Measurements from ENCODE around the gene PCDHB9. TPM values are rescaled to one million over a fixed set of nuclear protein-coding genes. Genes with fewer than 3 reads are reported as not detected.
"Not testable (repeated sequence)": the region's sequence is repeated elsewhere in the genome, so short reads cannot be mapped to it uniquely, and the experiment has no call there.

PCDHB9 gene
- total RNA-seq, 1 donor from 2014 or later: 0.13 TPM

DNA sequence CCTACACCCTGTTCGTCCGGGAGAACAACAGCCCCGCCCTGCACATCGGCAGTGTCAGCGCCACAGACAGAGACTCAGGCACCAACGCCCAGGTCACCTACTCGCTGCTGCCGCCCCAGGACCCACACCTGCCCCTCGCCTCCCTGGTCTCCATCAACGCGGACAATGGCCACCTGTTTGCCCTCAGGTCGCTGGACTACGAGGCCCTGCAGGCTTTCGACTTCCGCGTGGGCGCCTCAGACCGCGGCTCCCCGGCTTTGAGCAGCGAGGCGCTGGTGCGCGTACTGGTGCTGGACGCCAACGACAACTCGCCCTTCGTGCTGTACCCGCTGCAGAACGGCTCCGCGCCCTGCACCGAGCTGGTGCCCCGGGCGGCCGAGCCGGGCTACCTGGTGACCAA, 1.7 kb downstream of the PCDHB9 start:
- not testable (repeated sequence) for DNase-seq (ENCODE audit: low read depth in 2 of 2)

GRCh38 chr5:141189131-141189530, 2.2 kb downstream of the PCDHB9 start:
- not testable (repeated sequence) for DNase-seq (ENCODE audit: low read depth in 2 of 2)

GRCh38 chr5:141192110-141192725, 5.3 kb downstream of the PCDHB9 start, which contains the start of gene PCDHB10:
Gene PCDHB10 (plus strand): TSS chr5:141192353. CDS start chr5:141192553, 200 bp downstream.
- peak in 1 of 2 donors; percentile 35 for DNase-seq (ENCODE audit: low read depth in 2 of 2)

GRCh38 chr5:141194332-141194731, 7.4 kb downstream of the PCDHB9 start:
- DNase-seq (ENCODE audit: low read depth in 2 of 2): not testable (repeated sequence)

DNA sequence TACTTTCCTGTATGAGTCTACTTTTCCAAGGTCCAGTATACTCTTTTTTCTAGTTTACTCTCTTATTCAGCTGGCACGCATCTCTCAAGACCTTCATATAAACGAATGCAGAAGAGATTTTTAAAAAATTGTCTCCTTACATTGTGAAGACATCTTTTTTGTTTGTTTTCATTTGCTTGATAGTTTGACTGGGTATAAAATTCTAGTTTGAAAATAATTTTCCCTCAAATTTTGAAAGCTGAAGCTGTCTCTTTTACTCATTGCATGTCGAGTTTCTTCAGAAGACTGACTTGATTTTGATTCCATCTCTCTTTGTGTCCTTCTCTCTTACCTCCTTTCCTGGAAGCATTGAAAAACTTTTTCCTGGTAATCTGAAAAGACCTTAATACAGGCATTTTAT, 9.4 kb downstream of the PCDHB9 start:
- DNase-seq (ENCODE audit: low read depth in 2 of 2): no peak

DNA sequence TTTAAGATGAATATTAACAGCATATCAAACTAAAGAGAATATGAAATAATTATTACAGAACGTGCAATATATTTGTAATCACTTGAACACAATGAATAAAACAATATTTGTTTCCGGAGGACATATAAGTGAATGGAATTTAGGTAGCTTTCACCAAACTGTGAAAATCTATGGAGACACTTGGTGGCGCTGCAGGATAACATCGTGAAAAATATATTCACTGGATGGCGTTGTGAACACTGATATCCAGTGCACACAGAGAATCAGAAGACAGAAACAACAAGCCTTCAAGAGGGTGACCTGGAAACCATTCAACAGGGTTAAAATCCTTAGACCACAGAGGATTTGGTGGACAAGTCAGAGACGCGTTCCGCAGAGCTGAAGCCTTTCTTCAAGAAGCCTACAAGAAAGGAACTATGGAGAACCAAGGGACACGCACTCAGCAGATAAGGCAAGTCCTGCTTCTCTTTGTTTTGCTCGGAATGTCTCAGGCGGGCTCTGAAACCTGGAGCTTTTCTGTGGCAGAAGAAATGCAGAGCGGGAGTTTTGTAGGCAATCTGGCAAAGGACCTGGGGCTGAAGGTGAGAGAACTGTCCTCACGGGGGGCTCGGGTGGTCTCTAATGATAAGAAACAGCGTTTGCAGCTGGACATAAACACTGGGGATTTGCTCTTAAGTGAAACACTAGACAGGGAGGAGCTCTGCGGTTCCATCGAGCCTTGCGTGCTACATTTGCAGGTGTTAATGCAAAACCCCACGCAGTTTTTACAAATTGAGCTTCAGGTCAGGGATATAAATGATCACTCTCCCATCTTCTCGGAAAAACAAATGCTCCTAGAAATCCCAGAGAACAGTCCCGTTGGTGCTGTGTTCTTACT, 12.6 kb downstream of the PCDHB9 start, which contains the start of gene PCDHB11:
PCDHB11 (plus strand) TSS at position 269 of the 877 bp plus-strand sequence; CDS start at position 417, 148 bp downstream.
- peak in 1 of 2 donors; percentile 5 for DNase-seq (ENCODE audit: low read depth in 2 of 2)

DNA sequence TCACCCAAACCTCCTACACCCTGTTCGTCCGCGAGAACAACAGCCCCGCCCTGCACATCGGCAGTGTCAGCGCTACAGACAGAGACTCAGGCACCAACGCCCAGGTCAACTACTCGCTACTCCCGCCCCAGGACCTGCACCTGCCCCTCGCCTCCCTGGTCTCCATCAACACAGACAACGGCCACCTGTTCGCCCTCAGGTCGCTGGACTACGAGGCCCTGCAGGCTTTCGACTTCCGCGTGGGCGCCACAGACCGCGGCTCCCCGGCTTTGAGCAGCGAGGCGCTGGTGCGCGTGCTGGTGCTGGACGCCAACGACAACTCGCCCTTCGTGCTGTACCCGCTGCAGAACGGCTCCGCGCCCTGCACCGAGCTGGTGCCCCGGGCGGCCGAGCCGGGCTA, 14.2 kb downstream of the PCDHB9 start:
- DNase-seq (ENCODE audit: low read depth in 2 of 2): not testable (repeated sequence)

DNA sequence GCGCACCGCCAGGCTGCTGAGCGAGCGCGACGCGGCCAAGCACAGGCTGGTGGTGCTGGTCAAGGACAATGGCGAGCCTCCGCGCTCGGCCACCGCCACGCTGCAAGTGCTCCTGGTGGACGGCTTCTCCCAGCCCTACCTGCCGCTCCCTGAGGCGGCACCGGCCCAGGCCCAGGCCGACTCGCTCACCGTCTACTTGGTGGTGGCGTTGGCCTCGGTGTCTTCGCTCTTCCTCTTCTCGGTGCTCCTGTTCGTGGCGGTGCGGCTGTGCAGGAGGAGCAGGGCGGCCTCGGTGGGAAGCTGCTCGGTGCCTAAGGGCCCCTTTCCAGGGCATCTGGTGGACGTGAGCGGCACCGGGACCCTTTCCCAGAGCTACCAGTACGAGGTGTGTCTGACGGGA, 14.7 kb downstream of the PCDHB9 start:
- DNase-seq (ENCODE audit: low read depth in 2 of 2): not testable (repeated sequence)

- DNase-seq (ENCODE audit: low read depth in 2 of 2): peak in 1 of 2 donors; percentile 27
Measured at GRCh38 chr5:141208478-141208877, 21.5 kb downstream of the PCDHB9 start, which contains the start of gene PCDHB12. Gene PCDHB12 (plus strand): TSS chr5:141208719. CDS start chr5:141208908, 189 bp downstream.

DNA sequence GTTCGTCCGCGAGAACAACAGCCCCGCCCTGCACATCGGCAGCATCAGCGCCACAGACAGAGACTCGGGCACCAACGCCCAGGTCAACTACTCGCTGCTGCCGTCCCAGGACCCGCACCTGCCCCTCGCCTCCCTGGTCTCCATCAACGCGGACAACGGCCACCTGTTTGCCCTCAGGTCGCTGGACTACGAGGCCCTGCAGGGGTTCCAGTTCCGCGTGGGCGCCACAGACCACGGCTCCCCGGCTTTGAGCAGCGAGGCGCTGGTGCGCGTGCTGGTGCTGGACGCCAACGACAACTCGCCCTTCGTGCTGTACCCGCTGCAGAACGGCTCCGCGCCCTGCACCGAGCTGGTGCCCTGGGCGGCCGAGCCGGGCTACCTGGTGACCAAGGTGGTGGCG, 23.3 kb downstream of the PCDHB9 start:
- DNase-seq (ENCODE audit: low read depth in 2 of 2): not testable (repeated sequence)

DNA sequence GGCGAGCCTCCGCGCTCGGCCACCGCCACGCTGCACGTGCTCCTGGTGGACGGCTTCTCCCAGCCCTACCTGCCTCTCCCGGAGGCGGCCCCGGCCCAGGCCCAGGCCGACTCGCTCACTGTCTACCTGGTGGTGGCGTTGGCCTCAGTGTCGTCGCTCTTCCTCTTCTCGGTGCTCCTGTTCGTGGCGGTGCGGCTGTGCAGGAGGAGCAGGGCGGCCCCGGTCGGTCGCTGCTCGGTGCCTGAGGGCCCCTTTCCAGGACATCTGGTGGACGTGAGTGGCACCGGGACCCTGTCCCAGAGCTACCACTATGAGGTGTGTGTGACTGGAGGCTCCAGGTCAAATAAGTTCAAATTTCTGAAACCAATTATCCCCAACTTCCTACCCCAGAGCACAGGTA, 23.9 kb downstream of the PCDHB9 start:
- not testable (repeated sequence) for DNase-seq (ENCODE audit: low read depth in 2 of 2)

DNA sequence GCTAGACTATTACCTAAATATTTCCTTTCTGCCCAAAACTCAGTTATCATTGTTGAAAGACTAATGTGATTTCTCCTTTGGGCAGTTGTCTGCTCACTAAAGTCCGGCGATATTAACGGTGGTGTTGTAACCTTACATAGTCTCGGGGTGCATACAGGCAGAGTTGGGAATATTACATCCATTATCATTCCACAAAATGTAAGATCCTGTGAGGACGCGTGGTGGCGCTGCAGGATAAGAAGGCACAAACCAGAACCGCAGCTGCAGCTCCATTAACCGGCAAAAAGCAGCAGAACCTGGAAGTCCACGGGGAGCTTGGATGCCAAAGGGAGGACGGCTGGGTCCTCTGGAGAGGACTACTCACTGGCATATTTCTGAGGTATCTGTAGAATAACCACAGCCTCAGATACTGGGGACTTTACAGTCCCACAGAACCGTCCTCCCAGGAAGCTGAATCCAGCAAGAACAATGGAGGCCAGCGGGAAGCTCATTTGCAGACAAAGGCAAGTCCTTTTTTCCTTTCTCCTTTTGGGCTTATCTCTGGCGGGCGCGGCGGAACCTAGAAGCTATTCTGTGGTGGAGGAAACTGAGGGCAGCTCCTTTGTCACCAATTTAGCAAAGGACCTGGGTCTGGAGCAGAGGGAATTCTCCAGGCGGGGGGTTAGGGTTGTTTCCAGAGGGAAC, 26.8 kb downstream of the PCDHB9 start, which contains the start of gene PCDHB13:
PCDHB13 (plus strand) TSS at position 264 of the 684 bp plus-strand sequence; CDS start at position 469, 205 bp downstream.
- peak; percentile 57 to 73 for DNase-seq (ENCODE audit: low read depth in 2 of 2)

- not testable (repeated sequence) for DNase-seq (ENCODE audit: low read depth in 2 of 2)
Measured at GRCh38 chr5:141214583-141214982, 27.6 kb downstream of the PCDHB9 start.

- not testable (repeated sequence) for DNase-seq (ENCODE audit: low read depth in 2 of 2)
Measured at GRCh38 chr5:141215504-141215903, 28.5 kb downstream of the PCDHB9 start.

DNA sequence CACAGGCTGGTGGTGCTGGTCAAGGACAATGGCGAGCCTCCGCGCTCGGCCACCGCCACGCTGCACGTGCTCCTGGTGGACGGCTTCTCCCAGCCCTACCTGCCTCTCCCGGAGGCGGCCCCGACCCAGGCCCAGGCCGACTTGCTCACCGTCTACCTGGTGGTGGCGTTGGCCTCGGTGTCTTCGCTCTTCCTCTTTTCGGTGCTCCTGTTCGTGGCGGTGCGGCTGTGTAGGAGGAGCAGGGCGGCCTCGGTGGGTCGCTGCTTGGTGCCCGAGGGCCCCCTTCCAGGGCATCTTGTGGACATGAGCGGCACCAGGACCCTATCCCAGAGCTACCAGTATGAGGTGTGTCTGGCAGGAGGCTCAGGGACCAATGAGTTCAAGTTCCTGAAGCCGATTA, 29.1 kb downstream of the PCDHB9 start:
- not testable (repeated sequence) for DNase-seq (ENCODE audit: low read depth in 2 of 2)

DNA sequence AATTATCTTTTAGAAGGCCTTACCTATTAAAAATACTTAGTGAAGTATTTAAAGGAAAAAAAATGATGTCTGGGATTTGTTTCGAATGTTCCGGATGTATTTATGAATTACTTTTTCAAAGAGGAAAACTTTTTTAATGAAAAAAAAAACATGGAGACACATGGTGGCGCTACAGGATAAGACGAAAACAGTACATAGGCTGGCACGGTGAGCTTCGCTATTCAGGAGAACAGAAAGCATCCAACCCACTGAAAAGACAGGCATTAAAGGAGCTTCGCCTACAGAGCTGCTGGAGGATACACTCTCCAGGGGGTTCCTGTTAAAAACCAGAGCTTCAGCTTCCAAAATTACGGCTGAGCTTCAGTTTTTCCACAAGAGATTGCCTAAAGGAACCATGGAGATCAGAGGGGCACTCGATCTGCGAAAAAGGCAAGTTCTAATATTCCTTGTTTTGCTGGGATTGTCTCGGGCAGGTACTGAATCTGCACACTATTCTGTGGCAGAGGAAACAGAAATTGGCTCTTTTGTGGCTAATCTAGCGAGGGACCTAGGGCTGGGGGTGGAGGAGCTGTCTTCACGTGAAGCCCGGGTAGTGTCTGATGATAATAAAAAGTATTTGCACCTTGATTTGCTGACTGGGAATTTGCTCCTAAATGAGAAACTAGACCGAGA, 36.3 kb downstream of the PCDHB9 start, which contains the start of gene PCDHB14:
PCDHB14 (plus strand) TSS at position 232 of the 672 bp plus-strand sequence; CDS start at position 395, 163 bp downstream.
- DNase-seq (ENCODE audit: low read depth in 2 of 2): peak; percentile 15 to 46

GRCh38 chr5:141224844-141225243, 37.9 kb downstream of the PCDHB9 start:
- DNase-seq (ENCODE audit: low read depth in 2 of 2): not testable (repeated sequence)

DNA sequence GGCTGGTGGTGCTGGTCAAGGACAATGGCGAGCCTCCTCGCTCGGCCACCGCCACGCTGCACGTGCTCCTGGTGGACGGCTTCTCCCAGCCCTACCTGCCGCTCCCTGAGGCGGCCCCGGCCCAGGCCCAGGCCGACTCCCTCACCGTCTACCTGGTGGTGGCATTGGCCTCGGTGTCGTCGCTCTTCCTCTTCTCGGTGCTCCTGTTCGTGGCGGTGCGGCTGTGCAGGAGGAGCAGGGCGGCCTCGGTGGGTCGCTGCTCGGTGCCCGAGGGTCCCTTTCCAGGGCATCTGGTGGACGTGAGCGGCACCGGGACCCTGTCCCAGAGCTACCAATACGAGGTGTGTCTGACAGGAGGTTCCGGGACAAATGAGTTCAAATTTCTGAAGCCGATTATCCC, 38.5 kb downstream of the PCDHB9 start:
- DNase-seq (ENCODE audit: low read depth in 2 of 2): not testable (repeated sequence)

DNA sequence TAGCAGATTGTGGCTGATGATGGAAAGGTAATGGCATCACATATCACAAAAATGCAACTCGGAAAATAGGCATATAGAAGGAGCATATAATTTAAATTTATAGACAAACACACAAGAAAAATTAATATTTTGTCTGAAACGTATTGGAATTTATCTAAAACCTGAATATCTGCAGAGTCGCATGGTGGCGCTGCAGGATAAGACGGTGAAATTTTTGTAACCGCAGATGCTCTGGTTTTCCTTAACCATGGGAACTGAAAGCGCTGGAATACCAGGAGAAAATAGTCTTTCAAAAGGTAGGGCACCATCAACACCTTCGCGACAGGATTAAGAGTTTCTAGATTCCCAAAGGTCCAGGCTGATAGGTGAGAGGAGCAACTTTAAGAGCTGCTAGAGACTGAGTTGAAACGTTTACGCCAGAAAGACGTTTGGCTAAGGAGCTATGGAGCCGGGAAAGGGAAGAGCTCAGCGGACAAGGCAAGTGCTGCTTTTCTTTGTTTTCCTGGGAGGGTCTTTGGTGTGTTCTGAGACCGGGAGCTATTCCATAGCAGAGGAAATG, 47.2 kb downstream of the PCDHB9 start:
- DNase-seq (ENCODE audit: low read depth in 2 of 2): peak; percentile 4 to 17

- DNase-seq (ENCODE audit: low read depth in 2 of 2): not testable (repeated sequence)
Measured at GRCh38 chr5:141235922-141236321, 49.0 kb downstream of the PCDHB9 start.
